GM18520 (cell line): Measurements from ENCODE around the gene AADACL4.
"Not testable (repeated sequence)": the region's sequence is repeated elsewhere in the genome, so short reads cannot be mapped to it uniquely, and the experiment has no call there.

Experiments used
- ATAC-seq: cut with Tn5 transposase; IDR thresholded peaks from one replicate; pipeline ENCODE4 v1.9.1; 2021; ENCODE audit not compliant: unreplicated experiment

Gene AADACL4

DNA sequence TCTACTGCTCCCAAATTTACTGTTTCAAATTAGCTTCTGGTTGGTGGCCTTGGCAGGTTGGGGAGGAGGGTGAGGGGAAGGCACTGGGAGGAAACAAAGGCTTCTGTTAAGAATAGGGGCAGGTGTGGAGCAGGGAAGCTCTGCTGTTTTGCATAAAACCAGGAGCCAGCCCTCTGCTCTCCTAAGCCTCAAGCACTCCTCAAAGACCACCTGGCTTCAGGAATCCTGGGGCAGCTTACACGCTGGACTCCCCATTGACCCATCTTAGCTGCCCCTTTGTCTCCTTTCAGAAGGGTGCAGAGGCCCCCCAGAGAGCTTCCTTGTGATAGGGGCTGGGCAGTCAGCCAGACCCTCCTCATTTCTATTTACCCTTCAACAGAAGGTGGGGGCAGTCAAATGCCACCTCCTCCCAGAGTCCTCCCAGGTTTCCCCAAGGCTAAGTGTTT is 14.4 kb upstream of the AADACL4 start:
- ATAC-seq, result no peak

DNA sequence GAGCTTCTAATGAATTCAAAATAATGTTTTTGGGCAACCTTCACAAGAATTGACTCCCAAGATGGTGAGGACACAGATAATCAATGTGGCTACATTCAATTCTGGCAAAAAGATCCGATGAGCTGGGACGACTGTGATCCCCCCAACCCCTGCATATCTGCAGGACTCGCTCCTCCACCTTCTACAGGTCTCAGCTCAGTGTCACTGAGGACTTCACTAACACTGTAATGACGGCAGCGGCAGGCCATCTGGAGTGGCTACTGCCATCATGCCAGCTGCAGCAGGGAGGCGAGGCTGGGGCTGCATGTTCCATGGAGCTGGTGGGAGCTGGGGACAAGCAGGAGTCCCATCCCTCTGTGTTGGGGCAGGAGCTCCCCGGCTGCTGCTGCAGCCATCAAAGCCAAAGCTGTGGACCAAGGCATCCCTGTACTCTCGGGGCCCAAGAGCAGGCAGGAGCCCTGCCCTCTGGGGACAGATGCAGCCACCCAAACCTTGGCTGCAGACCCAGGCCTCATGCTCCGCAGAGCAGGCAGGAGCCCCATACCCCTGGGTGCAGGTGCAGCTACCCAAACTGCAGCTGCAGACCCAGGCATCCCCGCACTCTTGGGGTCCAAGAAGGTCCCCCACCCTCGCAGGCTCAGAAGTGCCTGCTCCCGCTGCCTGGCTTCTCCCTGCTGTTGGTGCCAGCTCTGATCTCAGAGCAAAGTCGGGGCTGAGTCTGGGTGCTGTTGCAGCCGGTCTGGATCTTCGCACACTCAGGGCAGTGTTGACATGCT is 13.7 kb upstream of the AADACL4 start:
- no peak for ATAC-seq

DNA sequence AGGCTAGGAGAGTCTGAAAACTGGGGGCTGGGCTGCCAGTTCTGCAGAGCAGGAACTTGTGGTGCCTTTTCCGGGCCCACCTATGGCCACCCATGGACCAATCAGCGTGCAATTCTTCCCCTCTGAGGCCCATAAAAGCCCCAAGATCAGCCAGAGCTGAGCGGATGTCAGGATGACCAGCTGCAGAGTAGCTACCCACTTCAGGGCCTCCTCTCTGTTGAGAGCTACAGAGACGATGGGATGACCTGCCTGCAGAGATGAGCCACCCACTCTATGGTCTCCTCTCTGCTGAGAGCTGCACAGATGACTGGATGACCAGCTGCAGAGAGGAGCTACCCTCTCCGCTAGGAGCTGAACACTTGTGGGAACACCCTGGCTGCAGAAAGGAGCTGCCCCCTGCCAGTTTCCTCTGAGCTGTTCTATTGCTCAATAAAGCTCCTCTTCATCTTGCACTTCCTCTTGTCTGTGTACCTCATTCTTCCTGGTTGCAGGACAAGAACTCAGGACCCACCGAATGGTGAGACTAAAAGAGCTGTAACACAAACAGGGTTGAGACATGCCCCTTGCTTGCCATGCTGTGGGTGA is 12.8 kb upstream of the AADACL4 start:
- ATAC-seq, result no peak

- ATAC-seq, result no peak
Measured at GRCh38 chr1:12631571-12631970, 12.3 kb upstream of the AADACL4 start.

DNA sequence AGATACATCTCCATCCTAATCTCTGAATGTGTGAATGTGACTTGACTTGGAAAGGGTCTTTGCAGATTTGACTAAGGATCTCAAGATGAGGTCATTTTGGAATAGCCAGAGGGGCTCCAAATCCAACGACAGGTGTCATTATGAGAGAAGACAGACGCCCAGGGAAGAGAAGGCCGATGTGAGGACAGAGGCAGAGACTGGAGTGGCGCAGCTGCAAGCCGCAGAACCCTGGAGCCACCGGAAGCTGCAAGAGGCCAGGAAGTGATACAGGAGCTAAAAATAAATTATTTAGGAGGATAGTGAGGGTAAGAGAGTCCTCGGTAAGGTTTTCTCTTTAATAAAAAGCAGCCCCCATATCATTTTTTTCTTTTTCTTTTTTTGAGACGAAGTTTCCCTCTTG is 9.7 kb upstream of the AADACL4 start:
- ATAC-seq, result no peak

- ATAC-seq, result no peak
Measured at GRCh38 chr1:12634696-12635202, 9.1 kb upstream of the AADACL4 start.

- no peak for ATAC-seq
Measured at GRCh38 chr1:12636098-12636950, 7.6 kb upstream of the AADACL4 start.

DNA sequence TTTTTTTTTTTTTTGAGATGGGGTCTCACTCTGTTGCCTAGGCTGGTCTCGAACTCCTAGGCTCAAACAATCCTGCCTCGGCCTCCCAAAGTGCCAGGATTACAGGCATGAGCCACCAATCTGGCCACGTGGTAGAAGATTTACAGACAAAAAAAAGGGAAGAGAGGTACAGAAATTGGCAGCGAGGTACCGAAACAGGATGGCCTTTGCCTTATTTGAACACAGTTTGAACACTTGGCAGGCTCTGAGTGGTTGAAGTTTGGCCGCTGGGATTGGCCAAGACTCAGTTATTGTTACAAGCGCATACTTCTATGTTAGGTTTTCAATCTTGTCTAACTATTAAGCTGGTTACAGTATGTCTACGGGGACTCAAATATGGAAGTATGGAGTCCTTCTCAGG is 6.2 kb upstream of the AADACL4 start:
- ATAC-seq, result no peak

- no peak for ATAC-seq
Measured at GRCh38 chr1:12640237-12640957, 3.5 kb upstream of the AADACL4 start.

GRCh38 chr1:12640958-12641272 is 3.0 kb upstream of the AADACL4 start:
- no peak for ATAC-seq

DNA sequence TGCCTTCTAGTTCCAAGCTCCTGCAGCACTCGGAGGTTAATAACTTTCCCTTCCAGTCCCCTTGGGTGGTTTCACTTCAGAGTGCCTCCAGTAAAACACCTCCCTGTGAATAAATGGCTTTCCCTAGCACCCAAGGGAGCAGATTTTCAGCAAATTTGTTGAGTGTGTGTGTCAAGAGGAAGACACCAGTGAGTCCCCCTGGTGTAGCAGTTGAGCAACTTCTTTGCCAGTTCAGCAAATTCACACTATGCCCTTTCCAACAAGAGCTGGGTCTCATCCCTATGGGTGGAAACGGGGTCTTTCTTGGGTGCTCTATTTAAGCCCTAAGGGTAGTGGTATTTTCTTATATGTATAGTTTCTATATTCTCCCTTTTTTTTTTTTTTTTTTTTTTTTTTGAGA is 806 bp upstream of the AADACL4 start:
- no peak for ATAC-seq

GRCh38 chr1:12644237-12644636 is 352 bp downstream of the AADACL4 start:
- no peak for ATAC-seq

GRCh38 chr1:12644829-12645228 is 944 bp downstream of the AADACL4 start:
- ATAC-seq, result no peak

DNA sequence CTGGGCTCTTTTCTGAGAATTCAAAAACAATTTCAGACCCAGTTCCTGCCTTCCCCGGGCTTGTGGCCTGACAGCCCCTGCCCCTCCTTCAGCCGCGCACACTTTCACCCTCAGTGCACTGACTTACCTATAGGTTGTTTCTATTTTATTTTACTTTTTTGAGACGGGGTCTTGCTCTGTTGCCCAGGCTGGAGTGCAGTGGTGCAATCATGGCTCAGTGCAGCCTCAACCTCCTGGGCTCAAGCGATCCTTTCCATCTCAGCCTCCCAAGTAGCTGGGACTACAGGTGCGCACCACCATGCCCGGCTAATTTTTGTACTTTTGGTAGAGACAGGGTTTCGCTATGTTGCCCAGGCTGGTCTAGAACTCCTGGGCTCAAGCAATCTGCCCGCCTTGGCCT is 1.5 kb downstream of the AADACL4 start:
- ATAC-seq, result not testable (repeated sequence)

DNA sequence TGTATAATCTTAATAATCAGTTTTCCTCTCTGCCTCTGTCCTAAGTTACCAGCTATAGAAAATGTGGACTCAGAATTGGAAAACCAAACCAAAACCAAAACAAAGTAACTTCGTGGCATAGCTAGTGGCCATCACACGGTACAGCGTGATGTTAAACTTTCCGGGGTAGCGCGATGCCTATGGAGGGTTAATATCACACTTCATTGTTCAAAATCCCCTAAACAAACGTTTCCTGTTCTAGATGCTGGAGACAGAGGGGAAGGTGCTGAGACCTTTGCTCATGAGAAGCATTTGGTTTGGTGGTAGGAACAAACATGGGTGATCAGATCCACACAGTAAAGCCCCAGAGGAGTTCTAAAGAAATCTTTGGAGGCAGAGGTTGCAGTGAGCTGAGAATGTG is 4.9 kb downstream of the AADACL4 start:
- ATAC-seq, result no peak

DNA sequence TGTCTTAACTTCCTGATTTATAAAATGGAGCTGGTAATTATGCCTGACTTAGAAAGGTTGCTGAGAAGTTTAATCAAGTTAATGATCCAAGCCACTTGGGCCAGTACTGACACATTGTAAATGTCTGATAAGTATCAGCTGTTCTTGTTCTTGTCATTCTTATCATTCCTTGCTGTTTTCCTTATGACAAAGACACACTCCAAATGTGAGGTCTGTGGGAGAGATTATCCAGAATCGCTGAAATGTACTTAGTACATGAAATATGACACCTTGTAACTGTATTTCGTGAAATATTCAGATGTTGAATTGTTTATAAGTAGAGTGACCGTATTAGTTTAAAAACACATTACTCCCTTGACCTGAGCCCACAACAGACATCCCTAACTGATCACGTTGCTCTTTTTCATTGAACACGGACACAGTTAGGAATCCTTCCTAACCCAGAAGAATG is 6.1 kb downstream of the AADACL4 start:
- ATAC-seq, result no peak

GRCh38 chr1:12654004-12654567 is 10.2 kb downstream of the AADACL4 start:
- ATAC-seq, result no peak

GRCh38 chr1:12654657-12655056 is 10.8 kb downstream of the AADACL4 start:
- no peak for ATAC-seq

DNA sequence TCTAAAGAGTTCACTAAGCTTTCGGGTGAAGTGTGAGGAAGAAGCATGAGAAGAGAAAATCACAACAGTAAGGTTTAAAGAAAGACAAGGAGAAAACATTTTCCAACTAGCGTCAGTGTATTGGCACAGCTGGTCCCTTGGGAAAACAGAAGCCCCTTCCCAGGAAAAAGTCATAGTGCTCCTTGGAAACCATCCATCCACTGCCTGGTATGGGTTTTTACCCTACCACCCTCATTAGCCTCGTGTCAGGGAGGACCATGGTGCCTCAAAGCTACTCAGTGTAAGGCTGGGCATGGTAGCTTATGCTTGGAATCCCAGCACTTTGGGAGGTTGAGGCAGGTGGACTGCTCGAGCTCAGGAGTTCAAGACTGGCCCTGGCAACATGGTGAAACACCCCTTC is 12.7 kb downstream of the AADACL4 start:
- ATAC-seq, result no peak

DNA sequence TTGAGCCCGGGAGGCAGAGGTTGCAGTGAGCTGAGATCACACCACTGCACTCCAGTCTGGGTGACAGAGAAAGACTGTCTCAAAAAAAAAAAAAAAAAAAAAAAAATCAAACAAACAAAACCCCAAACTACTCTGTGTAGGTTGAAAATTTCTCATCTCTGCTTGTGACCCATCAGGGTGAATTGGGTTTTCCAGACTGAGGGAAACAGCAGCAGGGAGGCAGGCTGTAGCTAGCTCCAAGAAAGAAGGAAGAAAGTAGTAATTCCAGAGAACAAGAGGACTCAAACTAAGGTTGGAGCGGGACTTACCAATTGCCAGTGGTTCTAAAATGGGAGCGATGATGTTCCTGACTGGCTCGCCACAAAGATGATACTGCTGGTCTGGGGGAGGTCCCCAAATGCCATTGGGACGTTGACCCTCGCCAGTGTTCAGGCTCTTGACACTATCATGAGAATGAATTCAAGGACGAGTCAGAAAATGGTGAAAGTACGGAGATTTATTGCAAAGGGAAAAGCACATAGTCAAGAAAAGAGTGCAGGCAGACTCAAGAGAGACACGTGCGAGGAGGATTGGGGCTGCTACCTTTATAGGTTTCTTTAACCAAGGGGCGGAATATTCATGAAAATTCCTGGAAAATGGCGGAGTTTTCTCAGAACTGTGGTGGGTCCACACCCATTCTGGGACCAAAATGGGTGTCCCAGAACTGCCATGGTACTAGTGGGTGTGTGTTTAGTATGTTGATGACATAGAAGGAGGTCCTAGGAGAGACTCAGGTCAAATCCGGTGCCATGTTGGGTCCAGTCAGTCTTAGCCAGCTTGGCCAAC is 13.4 kb downstream of the AADACL4 start:
- no peak for ATAC-seq
